CD14-positive monocyte (primary cell): ENCODE results near the gene MCCC2. TPM values are rescaled to one million over a fixed set of nuclear protein-coding genes. Genes with fewer than 3 reads are reported as not detected.

Experiments used
- DNase-seq, 3 donors: peaks; one replicate each; pipeline ENCODE4 v3.0.0-alpha.2; 2011 to 2022
- H2AFZ ChIP-seq: 2 replicates; pipeline ENCODE4 v1.6.0; 2012; ENCODE audit warnings: mild to moderate bottlenecking, low read depth, low read length, inconsistent platforms; ENCODE audit not compliant: insufficient read depth, poor library complexity, severe bottlenecking
- H3K27ac ChIP-seq, 2 donors: 1 replicate in 1 of 2; 2 replicates in 1 of 2; pipeline ENCODE4 v1.5.1; 2012 to 2013; ENCODE audit warnings: low read length in 2 of 2, control low read depth in 1 of 2, inconsistent platforms in 1 of 2, low read depth in 1 of 2, mild to moderate bottlenecking in 1 of 2
- H3K27me3 ChIP-seq, 2 donors: one replicate each; pipeline versions ENCODE4 v1.6.0 to v1.6.1; 2011 to 2013; ENCODE audit warnings: low read length in 2 of 2; ENCODE audit not compliant: control insufficient read depth in 2 of 2, insufficient read depth in 2 of 2
- H3K36me3 ChIP-seq, 2 donors: replicated peaks in 1 of 2; 1 replicate in 1 of 2; 2 replicates in 1 of 2; pipeline versions ENCODE4 v1.5.1 to v1.6.1; 2012 to 2013; ENCODE audit warnings: low read length in 2 of 2, control low read depth in 1 of 2, inconsistent platforms in 1 of 2, mild to moderate bottlenecking in 1 of 2; ENCODE audit not compliant: insufficient read depth in 2 of 2, control insufficient read depth in 1 of 2
- H3K4me1 ChIP-seq, 2 donors: 1 replicate in 1 of 2; 2 replicates in 1 of 2; pipeline versions ENCODE4 v1.5.1 to v1.6.1; 2012 to 2013; ENCODE audit warnings: low read length in 2 of 2, control low read depth in 1 of 2, inconsistent platforms in 1 of 2, mild to moderate bottlenecking in 1 of 2, moderate library complexity in 1 of 2; ENCODE audit not compliant: insufficient read depth in 2 of 2, control insufficient read depth in 1 of 2
- H3K4me2 ChIP-seq: replicated peaks from 2 replicates; pipeline ENCODE3; 2012; ENCODE audit warnings: low read length, moderate library complexity, mild to moderate bottlenecking; ENCODE audit not compliant: poor library complexity, severe bottlenecking; ENCODE audit errors: extremely low read depth
- H3K4me3 ChIP-seq, 3 experiments: fragments of 200-600 bp in 1 of 3; sonication (generic) in 1 of 3; replicated peaks in 1 of 3; 1 replicate in 2 of 3; 2 replicates in 1 of 3; pipeline ENCODE4 v1.5.1; 2011 to 2013; ENCODE audit warnings: low read length in 3 of 3, mild to moderate bottlenecking in 3 of 3, control low read depth in 2 of 3, low read depth in 2 of 3, inconsistent platforms in 1 of 3, moderate library complexity in 1 of 3
- H3K79me2 ChIP-seq: 2 replicates; pipeline ENCODE4 v1.6.0; 2012; ENCODE audit warnings: mild to moderate bottlenecking, control low read depth, inconsistent platforms, low read length, moderate library complexity; ENCODE audit not compliant: insufficient read depth
- H3K9ac ChIP-seq: 2 replicates; pipeline ENCODE4 v1.6.0; 2017; ENCODE audit warnings: low read length, mild to moderate bottlenecking; ENCODE audit not compliant: insufficient read depth, poor library complexity, severe bottlenecking
- H3K9me3 ChIP-seq, 2 donors: replicated peaks in 1 of 2; 1 replicate in 1 of 2; 2 replicates in 1 of 2; pipeline versions ENCODE4 v1.5.1 to v1.6.1; 2012 to 2013; ENCODE audit warnings: low read length in 2 of 2, control low read depth in 1 of 2; ENCODE audit not compliant: control insufficient read depth in 1 of 2, insufficient read depth in 1 of 2
- H4K20me1 ChIP-seq: 2 replicates; pipeline ENCODE4 v1.6.0; 2012; ENCODE audit warnings: mild to moderate bottlenecking, low read length, control low read depth, moderate library complexity; ENCODE audit not compliant: insufficient read depth
- H3K27ac Mint-ChIP-seq, 7 donors: one replicate each; pipeline ENCODE4 v1.8.0; 2020; ENCODE audit warnings: mild to moderate bottlenecking in 7 of 7, mixed read lengths in 7 of 7, moderate library complexity in 6 of 7, inconsistent platforms in 2 of 7
- H3K27me3 Mint-ChIP-seq, 3 donors: one replicate each; pipeline ENCODE4 v1.8.0; 2021 to 2022; ENCODE audit warnings: low read depth in 3 of 3, mild to moderate bottlenecking in 3 of 3, mixed read lengths in 3 of 3, moderate library complexity in 3 of 3, inconsistent platforms in 1 of 3
- H3K36me3 Mint-ChIP-seq, 2 donors: one replicate each; pipeline ENCODE4 v1.8.0; 2020; ENCODE audit warnings: mixed read lengths in 2 of 2, inconsistent platforms in 1 of 2, mild to moderate bottlenecking in 1 of 2
- H3K4me1 Mint-ChIP-seq: one replicate; pipeline ENCODE4 v1.8.0; 2020; ENCODE audit warnings: mild to moderate bottlenecking, mixed read lengths
- H3K4me3 Mint-ChIP-seq, 2 donors: one replicate each; pipeline ENCODE4 v1.8.0; 2020; ENCODE audit warnings: mild to moderate bottlenecking in 2 of 2, mixed read lengths in 2 of 2, moderate library complexity in 1 of 2
- H3K9me3 Mint-ChIP-seq, 7 donors: one replicate each; pipeline ENCODE4 v1.8.0; 2020 to 2022; ENCODE audit warnings: mixed read lengths in 7 of 7, mild to moderate bottlenecking in 6 of 7, moderate library complexity in 6 of 7, inconsistent platforms in 2 of 7
- WGBS: methylation state at CpG from one replicate; pipeline ENCODE4 v1.1.5; 2013; ENCODE audit warnings: missing lambda C conversion rate; ENCODE audit not compliant: insufficient coverage; 5-methylcytosine and 5-hydroxymethylcytosine counted together
- intact Hi-C, 2 donors: fragments of 100-400 bp; cut with micrococcal nuclease; formaldehyde crosslinking; loops; one replicate each; pipeline versions ENCODE4 v1.15.0 to v1.15.1; 2023
- polyA plus RNA-seq, 3 donors: library from polyadenylated mRNA; depleted of rRNA in 1 of 3; unstranded in 2 of 3; stranded (reverse) in 1 of 3; fragments of 300-500 nt in 2 of 3; fragments of >200 nt in 1 of 3; fragmentation: Illumina TruSeq in 2 of 3; gene quantifications; 1 replicate in 2 of 3; 2 replicates in 1 of 3; pipeline ENCODE4 v1.2.3, GENCODE V29; 2012 to 2021
- TF ChIP-seq, protein P1 (sequence below): fragments of 200-600 bp; IDR thresholded peaks from one replicate; pipeline ENCODE4 v1.8.0; 2022; ENCODE audit warnings: antibody characterized with exemption, mild to moderate bottlenecking

MCCC2 gene
- polyA plus RNA-seq, 3 donors, result 15.4 to 21.9 (median 16.5) TPM

DNA sequence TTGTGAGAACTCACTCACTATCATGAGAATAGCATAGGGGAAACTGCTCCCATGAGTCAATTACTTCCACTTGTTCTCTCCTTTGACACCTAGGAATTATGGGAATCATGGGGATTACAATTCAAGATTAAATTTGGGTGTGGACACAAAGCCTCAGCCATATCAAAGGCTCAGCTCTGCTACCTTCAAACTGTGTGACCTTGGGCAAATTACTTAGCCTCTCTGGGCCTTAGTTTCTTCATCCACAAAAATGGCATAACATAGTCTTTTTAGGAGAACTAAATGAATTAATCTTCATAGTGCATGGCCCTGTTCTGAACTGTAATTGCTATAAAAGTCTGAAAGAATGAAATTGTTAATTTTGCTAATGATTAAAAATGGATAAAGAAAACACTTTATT is 113.7 kb downstream of the MCCC2 start:
- Histone ChIP-seq H3K9ac (no peak overlapping the region), H3K36me3 (no peaks in the 10 kb centered on the region), H2AFZ (no peak overlapping the region), H3K4me2 (no peak overlapping the region), H4K20me1 (no peaks in the 10 kb centered on the region), H3K27me3 (no peaks in the 10 kb centered on the region), H3K4me3 (no peak overlapping the region), H3K79me2 (no peaks in the 10 kb centered on the region), H3K27ac (no peak overlapping the region), H3K4me1 (no peaks in the 10 kb centered on the region), H3K9me3 (peaks cover 0 to 6% of the 10 kb centered on the region in 2 donors)
- H3K4me1 Mint-ChIP-seq, result peaks cover 6% of the 10 kb centered on the region
- peaks cover 2 to 9% (median 4%) of the 10 kb centered on the region in 7 donors for H3K9me3 Mint-ChIP-seq
- TF ChIP-seq, protein P1, sequence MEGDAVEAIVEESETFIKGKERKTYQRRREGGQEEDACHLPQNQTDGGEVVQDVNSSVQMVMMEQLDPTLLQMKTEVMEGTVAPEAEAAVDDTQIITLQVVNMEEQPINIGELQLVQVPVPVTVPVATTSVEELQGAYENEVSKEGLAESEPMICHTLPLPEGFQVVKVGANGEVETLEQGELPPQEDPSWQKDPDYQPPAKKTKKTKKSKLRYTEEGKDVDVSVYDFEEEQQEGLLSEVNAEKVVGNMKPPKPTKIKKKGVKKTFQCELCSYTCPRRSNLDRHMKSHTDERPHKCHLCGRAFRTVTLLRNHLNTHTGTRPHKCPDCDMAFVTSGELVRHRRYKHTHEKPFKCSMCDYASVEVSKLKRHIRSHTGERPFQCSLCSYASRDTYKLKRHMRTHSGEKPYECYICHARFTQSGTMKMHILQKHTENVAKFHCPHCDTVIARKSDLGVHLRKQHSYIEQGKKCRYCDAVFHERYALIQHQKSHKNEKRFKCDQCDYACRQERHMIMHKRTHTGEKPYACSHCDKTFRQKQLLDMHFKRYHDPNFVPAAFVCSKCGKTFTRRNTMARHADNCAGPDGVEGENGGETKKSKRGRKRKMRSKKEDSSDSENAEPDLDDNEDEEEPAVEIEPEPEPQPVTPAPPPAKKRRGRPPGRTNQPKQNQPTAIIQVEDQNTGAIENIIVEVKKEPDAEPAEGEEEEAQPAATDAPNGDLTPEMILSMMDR, result no peak
- peaks cover 3 to 6% (median 3%) of the 10 kb centered on the region in 3 donors for H3K27me3 Mint-ChIP-seq
- H3K36me3 Mint-ChIP-seq, result no peaks in the 10 kb centered on the region
- DNase-seq, result no peak
- H3K4me3 Mint-ChIP-seq, result no peak overlapping the region
- H3K27ac Mint-ChIP-seq, result no peak overlapping the region
- intact Hi-C loops, result no loop called here

DNA sequence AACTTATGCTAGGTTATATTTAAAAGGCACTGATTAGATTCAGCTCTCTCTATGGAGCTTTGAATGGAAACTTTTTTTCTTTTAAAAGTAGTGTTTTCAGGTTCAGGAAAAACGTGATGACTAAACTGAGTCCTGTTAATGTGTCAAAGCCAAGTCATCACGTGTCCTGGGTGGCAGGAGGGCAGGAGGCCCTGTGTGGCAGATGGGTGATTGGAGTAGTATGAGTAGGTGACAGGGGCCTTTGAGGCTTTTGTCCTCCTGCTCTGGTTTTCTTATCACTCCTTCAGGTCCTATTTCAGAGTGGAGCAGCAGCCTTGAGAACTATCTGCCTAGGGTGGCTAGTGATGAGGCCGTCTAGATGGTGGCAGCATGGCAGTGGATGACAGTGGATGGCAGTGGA is 114.3 kb downstream of the MCCC2 start:
- intact Hi-C loops, result no loop called here
- Histone ChIP-seq H3K79me2 (no peaks in the 10 kb centered on the region), H2AFZ (no peak overlapping the region), H4K20me1 (no peaks in the 10 kb centered on the region), H3K9ac (no peak overlapping the region), H3K4me1 (no peaks in the 10 kb centered on the region), H3K9me3 (peaks cover 0 to 6% of the 10 kb centered on the region in 2 donors), H3K36me3 (no peaks in the 10 kb centered on the region), H3K27ac (no peak overlapping the region), H3K27me3 (no peaks in the 10 kb centered on the region), H3K4me3 (no peak overlapping the region), H3K4me2 (no peak overlapping the region)
- Mint-ChIP-seq H3K36me3 (no peaks in the 10 kb centered on the region), H3K9me3 (peaks cover 2 to 9% (median 4%) of the 10 kb centered on the region in 7 donors), H3K27ac (no peak overlapping the region), H3K4me1 (peaks cover 6% of the 10 kb centered on the region), H3K27me3 (peaks cover 3 to 6% (median 3%) of the 10 kb centered on the region in 3 donors), H3K4me3 (no peak overlapping the region)
- DNase-seq, result no peak
- TF ChIP-seq, protein P1, result no peak
- WGBS, result 86% methylated on average over 2 of the region's 3 CpGs
